Uterus (tissue), 4 donors: ENCODE measurements around the gene KIF15. TPM values are rescaled to one million over a fixed set of nuclear protein-coding genes. Genes with fewer than 3 reads are reported as not detected.

ENCODE experiments used
- DNase-seq, 2 donors: peaks; one replicate each; pipeline ENCODE4 v3.0.0-alpha.2; 2019 to 2020
- H3K27ac ChIP-seq, 2 donors: fragments of 200-600 bp; sonication (generic); 1 replicate in 1 of 2; 2 replicates in 1 of 2; pipeline ENCODE4 v1.5.1; 2016 to 2018
- H3K27me3 ChIP-seq, 2 donors: fragments of 200-600 bp; sonication (generic); one replicate each; pipeline ENCODE4 v1.5.1; 2018 to 2019; ENCODE audit warnings: control low read depth in 1 of 2
- H3K36me3 ChIP-seq, 2 donors: fragments of 200-600 bp; sonication (generic); one replicate each; pipeline ENCODE4 v1.5.1; 2019; ENCODE audit warnings: control low read depth in 1 of 2
- H3K4me1 ChIP-seq, 2 donors: fragments of 200-600 bp; sonication (generic); one replicate each; pipeline ENCODE4 v1.5.1; 2018 to 2019; ENCODE audit warnings: control low read depth in 1 of 2
- H3K4me3 ChIP-seq, 2 donors: fragments of 200-600 bp; sonication (generic); 1 replicate in 1 of 2; 2 replicates in 1 of 2; pipeline ENCODE4 v1.5.1; 2018 to 2019; ENCODE audit warnings: mild to moderate bottlenecking in 1 of 2
- H3K9me3 ChIP-seq, 2 donors: fragments of 200-600 bp; sonication (generic); one replicate each; pipeline ENCODE4 v1.5.1; 2019; ENCODE audit warnings: control low read depth in 1 of 2
- CTCF ChIP-seq, 4 experiments: fragments of 200-600 bp in 2 of 4; fragments of 450-650 bp in 2 of 4; sonication (generic) in 2 of 4; IDR thresholded peaks; one replicate each; pipeline ENCODE4 v1.5.1; 2016 to 2019; ENCODE audit warnings: antibody characterized with exemption in 4 of 4, mild to moderate bottlenecking in 2 of 4, moderate library complexity in 1 of 4
- POLR2A ChIP-seq, 2 donors: fragments of 450-650 bp; IDR thresholded peaks; one replicate each; pipeline ENCODE4 v1.6.1; 2016; ENCODE audit warnings: antibody characterized with exemption in 2 of 2, mild to moderate bottlenecking in 1 of 2, moderate library complexity in 1 of 2
- intact Hi-C: fragments of 100-400 bp; cut with DNase I; formaldehyde crosslinking; loops from one replicate; pipeline ENCODE4 v1.15.1; 2023; ENCODE audit warnings: low total_unique reads
- microRNA counts, 2 donors: library from miRNA; unstranded; fragments of <30 nt; microRNA quantifications; one replicate each; lab custom pipeline; 2016 to 2017
- total RNA-seq, 4 donors: library from RNA; depleted of rRNA in 3 of 4; stranded (reverse); fragments of >200 nt in 3 of 4; gene quantifications; one replicate each; pipeline versions ENCODE4 v1.1.0 to v1.2.4, GENCODE V29; 2014 to 2023
- donor health status: DM: yes; HTN: yes; CAD: no.

Gene KIF15
- total RNA-seq, 4 donors from 2014 or later: 0.51 to 14.7 (median 2.0) TPM

- intact Hi-C loops: no loop called here
- DNase-seq: no peak
Measured at GRCh38 chr3:44894485-44894884, 132.9 kb downstream of the KIF15 start.

GRCh38 chr3:44896440-44896839, 134.8 kb downstream of the KIF15 start:
- TF ChIP-seq POLR2A (IDR thresholded peaks at IDR 0.05) (no peak), CTCF (IDR thresholded peaks at IDR 0.05) (no peak)
- Histone ChIP-seq H3K4me3 (no peak overlapping the region), H3K9me3 (no peaks in the 10 kb centered on the region), H3K4me1 (no peaks in the 10 kb centered on the region), H3K36me3 (no peaks in the 10 kb centered on the region), H3K27me3 (no peaks in the 10 kb centered on the region), H3K27ac (no peak overlapping the region)
- intact Hi-C loops: no loop called here
- no peak for DNase-seq

More at GRCh38 chr3:44894485-44894884, 132.9 kb downstream of the KIF15 start:
- H3K27ac ChIP-seq: no peak overlapping the region
- no peaks in the 10 kb centered on the region for H3K4me1 ChIP-seq
- TF ChIP-seq POLR2A (IDR thresholded peaks at IDR 0.05) (no peak), CTCF (IDR thresholded peaks at IDR 0.05) (no peak)
- no peaks in the 10 kb centered on the region for H3K9me3 ChIP-seq
- no peaks in the 10 kb centered on the region for H3K36me3 ChIP-seq
- no peaks in the 10 kb centered on the region for H3K27me3 ChIP-seq
- no peak overlapping the region for H3K4me3 ChIP-seq

GRCh38 chr3:44899683-44900367, 138.2 kb downstream of the KIF15 start:
- Histone ChIP-seq H3K27ac (no peak overlapping the region), H3K36me3 (no peaks in the 10 kb centered on the region)
- intact Hi-C loops: no loop called here

GRCh38 chr3:44902628-44903027, 141.0 kb downstream of the KIF15 start:
- TF ChIP-seq CTCF (IDR thresholded peaks at IDR 0.05): no peak
- no peak for TF ChIP-seq POLR2A (IDR thresholded peaks at IDR 0.05)
- intact Hi-C loops: no loop called here
- no peaks in the 10 kb centered on the region for H3K9me3 ChIP-seq

More at GRCh38 chr3:44899683-44900367, 138.2 kb downstream of the KIF15 start:
- H3K9me3 ChIP-seq: no peaks in the 10 kb centered on the region
- no peak for TF ChIP-seq CTCF (IDR thresholded peaks at IDR 0.05)
- TF ChIP-seq POLR2A (IDR thresholded peaks at IDR 0.05): no peak
- H3K4me3 ChIP-seq: no peak overlapping the region
- DNase-seq: no peak
- H3K4me1 ChIP-seq: no peaks in the 10 kb centered on the region
- H3K27me3 ChIP-seq: no peaks in the 10 kb centered on the region

More at GRCh38 chr3:44902628-44903027, 141.0 kb downstream of the KIF15 start:
- H3K4me3 ChIP-seq: no peak overlapping the region
- no peaks in the 10 kb centered on the region for H3K27me3 ChIP-seq
- no peak overlapping the region for H3K27ac ChIP-seq
- no peaks in the 10 kb centered on the region for H3K36me3 ChIP-seq
- no peaks in the 10 kb centered on the region for H3K4me1 ChIP-seq
- no peak for DNase-seq

MicroRNA genes within 50 kb of the gene (microRNA counts, 767-probe panel; counts per million panel counts)
- microRNA hsa-miR-564 (lab: Ali Mortazavi, UCI): 0 counts per million in 2 donors

Other genes with a start within 250 kb of the KIF15 start
- 10 to 100 TPM in 1 of 4 donors, 1 to 10 TPM in 3; 2.4 to 20.0 (median 5.6) TPM for gene ZKSCAN7, start 206.6 kb upstream of the KIF15 start, total RNA-seq
- 10 to 100 TPM in 2 of 4 donors, 1 to 10 TPM in 2; 3.8 to 16.3 (median 10.5) TPM for gene ZNF660, start 176.8 kb upstream of the KIF15 start, total RNA-seq
- 10 to 100 TPM; 17.6 to 51.2 (median 28.5) TPM for gene ZNF197, start 136.8 kb upstream of the KIF15 start, total RNA-seq
- gene ZNF35, start 113.1 kb upstream of the KIF15 start, total RNA-seq: 10 to 100 TPM in 3 of 4 donors, 1 to 10 TPM in 1; 8.2 to 28.3 (median 19.5) TPM
- 10 to 100 TPM in 1 of 4 donors, 1 to 10 TPM in 3; 2.4 to 20.9 (median 8.8) TPM for gene ZNF502, start 49.1 kb upstream of the KIF15 start, total RNA-seq
- 100 to 1,000 TPM in 1 of 4 donors, 10 to 100 TPM in 1, 1 to 10 TPM in 2; 6.0 to 319 (median 16.2) TPM for gene ZNF501, start 32.2 kb upstream of the KIF15 start, total RNA-seq
- 10 to 100 TPM; 21.5 to 49.6 (median 36.0) TPM for gene KIAA1143, start 175 bp upstream of the KIF15 start, total RNA-seq
- 10 to 100 TPM in 2 of 4 donors, 1 to 10 TPM in 2; 2.6 to 14.9 (median 7.1) TPM for gene TMEM42, start 100.1 kb downstream of the KIF15 start, total RNA-seq
- not detected for gene TGM4, start 112.8 kb downstream of the KIF15 start, total RNA-seq
- gene ZDHHC3, start 214.4 kb downstream of the KIF15 start, total RNA-seq: 10 to 100 TPM; 29.7 to 76.2 (median 56.2) TPM
- gene EXOSC7, start 214.4 kb downstream of the KIF15 start, total RNA-seq: 10 to 100 TPM in 3 of 4 donors, 1 to 10 TPM in 1; 2.4 to 39.2 (median 30.0) TPM